HUDEP-2 (cell line): Measurements from ENCODE around the gene BCLAF3.
A peak's percentile ranks its signal among the peaks of the same experiment; 100 is the strongest.

Source experiments
- DNase-seq, 76 experiments: peaks; one replicate each; lab custom pipeline; 2025; ENCODE audit not compliant: unreplicated experiment in 76 of 76; lab: John Stamatoyannopoulos, UW

BCLAF3 gene

GRCh38 chrX:19990556-19991349, at the start of gene BCLAF3:
Gene BCLAF3 (minus strand): TSS chrX:19991061. CDS start chrX:19970264, 20,797 bp downstream.
- DNase-seq, result peak in 74 of 76 experiments; percentile 4 to 87 (median 76)

GRCh38 chrX:20038966-20039365, 48.1 kb upstream of the BCLAF3 start:
- DNase-seq, result no peak

GRCh38 chrX:20037186-20037585, 46.3 kb upstream of the BCLAF3 start:
- DNase-seq, result no peak

- DNase-seq, result no peak
Observed at GRCh38 chrX:20032201-20032600, 41.3 kb upstream of the BCLAF3 start.

GRCh38 chrX:20029728-20030127, 38.9 kb upstream of the BCLAF3 start:
- DNase-seq, result no peak

GRCh38 chrX:20028588-20028987, 37.7 kb upstream of the BCLAF3 start:
- no peak for DNase-seq

- no peak for DNase-seq
Observed at GRCh38 chrX:20026278-20026677, 35.4 kb upstream of the BCLAF3 start.

- DNase-seq, result no peak
Observed at GRCh38 chrX:20019672-20020365, 29.0 kb upstream of the BCLAF3 start.

- no peak for DNase-seq
Observed at GRCh38 chrX:20016616-20016945, 25.7 kb upstream of the BCLAF3 start.

GRCh38 chrX:20015945-20016615, 25.2 kb upstream of the BCLAF3 start:
- DNase-seq, result no peak

- DNase-seq, result no peak
Observed at GRCh38 chrX:20015422-20015821, 24.6 kb upstream of the BCLAF3 start.

- DNase-seq, result no peak
Observed at GRCh38 chrX:20011608-20012007, 20.7 kb upstream of the BCLAF3 start.

- DNase-seq, result no peak
Observed at GRCh38 chrX:20007962-20008622, 17.2 kb upstream of the BCLAF3 start.

- no peak for DNase-seq
Observed at GRCh38 chrX:20005883-20006282, 15.0 kb upstream of the BCLAF3 start.

GRCh38 chrX:20001588-20001987, 10.7 kb upstream of the BCLAF3 start:
- DNase-seq, result no peak

GRCh38 chrX:19991350-19991718, 473 bp upstream of the BCLAF3 start:
- no peak for DNase-seq

GRCh38 chrX:19990151-19990555, 708 bp downstream of the BCLAF3 start:
- DNase-seq, result peak in 2 of 76 experiments; percentile 12 to 17

- no peak for DNase-seq
Observed at GRCh38 chrX:19987856-19988255, 3.0 kb downstream of the BCLAF3 start.

GRCh38 chrX:19986531-19986930, 4.3 kb downstream of the BCLAF3 start:
- no peak for DNase-seq

GRCh38 chrX:19981947-19982346, 8.9 kb downstream of the BCLAF3 start:
- no peak for DNase-seq

- DNase-seq, result no peak
Observed at GRCh38 chrX:19975845-19976244, 15.0 kb downstream of the BCLAF3 start.
